Fibroblast of the aortic adventitia (primary cell): ENCODE data around the gene MCTP1. TPM values are rescaled to one million over a fixed set of nuclear protein-coding genes. Genes with fewer than 3 reads are reported as not detected.

Source experiments
- DNase-seq: peaks from one replicate; pipeline ENCODE4 v3.0.0-alpha.2; 2010; ENCODE audit warnings: low read depth
- H3K4me3 ChIP-seq: 2 replicates; pipeline ENCODE4 v1.5.1; 2011; ENCODE audit warnings: low read depth, mild to moderate bottlenecking, control low read depth, low read length, moderate library complexity
- total RNA-seq: library from RNA; depleted of rRNA; stranded (reverse); fragments of >200 nt; gene quantifications from 2 replicates; pipeline ENCODE4 v1.2.3, GENCODE V29; 2012; ENCODE audit warnings: low replicate concordance
- TF ChIP-seq, protein P1 (sequence below): IDR thresholded peaks from 2 replicates; pipeline ENCODE4 v1.5.1; 2011; ENCODE audit warnings: mild to moderate bottlenecking, low read length, control low read depth, inconsistent platforms; ENCODE audit not compliant: insufficient read depth

Gene MCTP1
- total RNA-seq, 1 donor, result 7.6 TPM

DNA sequence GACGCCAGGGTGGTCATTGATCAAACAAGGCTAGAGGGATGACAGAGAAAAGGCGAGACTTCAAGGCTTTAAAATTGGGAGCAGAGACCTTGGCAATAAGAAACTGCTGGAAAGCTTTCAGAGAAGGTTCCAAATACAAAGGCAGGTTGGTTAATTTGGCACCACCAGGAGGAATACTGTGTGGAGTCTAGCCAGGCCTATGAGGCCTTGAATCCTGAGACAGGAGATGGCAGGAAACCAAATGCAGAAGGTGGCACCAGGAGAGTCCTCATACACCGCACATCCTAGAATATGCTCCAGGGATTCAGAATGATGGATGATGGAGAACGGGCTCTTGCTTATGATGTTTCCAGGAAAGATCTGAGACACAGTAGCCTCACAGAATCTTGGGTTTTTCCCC lies 90.0 kb downstream of the MCTP1 start:
- H3K4me3 ChIP-seq, result no peak overlapping the region
- DNase-seq, result no peak
- TF ChIP-seq, protein P1, sequence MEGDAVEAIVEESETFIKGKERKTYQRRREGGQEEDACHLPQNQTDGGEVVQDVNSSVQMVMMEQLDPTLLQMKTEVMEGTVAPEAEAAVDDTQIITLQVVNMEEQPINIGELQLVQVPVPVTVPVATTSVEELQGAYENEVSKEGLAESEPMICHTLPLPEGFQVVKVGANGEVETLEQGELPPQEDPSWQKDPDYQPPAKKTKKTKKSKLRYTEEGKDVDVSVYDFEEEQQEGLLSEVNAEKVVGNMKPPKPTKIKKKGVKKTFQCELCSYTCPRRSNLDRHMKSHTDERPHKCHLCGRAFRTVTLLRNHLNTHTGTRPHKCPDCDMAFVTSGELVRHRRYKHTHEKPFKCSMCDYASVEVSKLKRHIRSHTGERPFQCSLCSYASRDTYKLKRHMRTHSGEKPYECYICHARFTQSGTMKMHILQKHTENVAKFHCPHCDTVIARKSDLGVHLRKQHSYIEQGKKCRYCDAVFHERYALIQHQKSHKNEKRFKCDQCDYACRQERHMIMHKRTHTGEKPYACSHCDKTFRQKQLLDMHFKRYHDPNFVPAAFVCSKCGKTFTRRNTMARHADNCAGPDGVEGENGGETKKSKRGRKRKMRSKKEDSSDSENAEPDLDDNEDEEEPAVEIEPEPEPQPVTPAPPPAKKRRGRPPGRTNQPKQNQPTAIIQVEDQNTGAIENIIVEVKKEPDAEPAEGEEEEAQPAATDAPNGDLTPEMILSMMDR, result no peak

DNA sequence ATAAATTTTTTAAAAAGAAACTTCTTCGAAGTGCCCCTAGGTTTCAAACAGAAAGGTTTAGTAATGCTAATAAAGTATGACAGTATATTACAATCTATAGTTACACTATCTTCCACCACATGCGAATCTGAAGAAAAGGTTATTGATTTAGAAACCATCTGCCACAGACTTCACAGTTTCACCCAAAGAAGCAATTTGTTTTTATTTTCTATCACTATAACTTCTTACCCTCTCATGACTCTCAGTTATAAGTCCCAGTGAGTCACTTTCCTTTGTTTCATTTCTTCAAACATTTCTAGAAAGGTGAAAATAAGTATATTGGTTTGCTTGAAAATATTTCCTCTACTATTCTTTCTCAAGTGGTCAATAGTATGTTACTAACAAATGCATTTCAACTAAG lies 93.6 kb downstream of the MCTP1 start:
- TF ChIP-seq, protein P1, result no peak
- no peak overlapping the region for H3K4me3 ChIP-seq
- no peak for DNase-seq

DNA sequence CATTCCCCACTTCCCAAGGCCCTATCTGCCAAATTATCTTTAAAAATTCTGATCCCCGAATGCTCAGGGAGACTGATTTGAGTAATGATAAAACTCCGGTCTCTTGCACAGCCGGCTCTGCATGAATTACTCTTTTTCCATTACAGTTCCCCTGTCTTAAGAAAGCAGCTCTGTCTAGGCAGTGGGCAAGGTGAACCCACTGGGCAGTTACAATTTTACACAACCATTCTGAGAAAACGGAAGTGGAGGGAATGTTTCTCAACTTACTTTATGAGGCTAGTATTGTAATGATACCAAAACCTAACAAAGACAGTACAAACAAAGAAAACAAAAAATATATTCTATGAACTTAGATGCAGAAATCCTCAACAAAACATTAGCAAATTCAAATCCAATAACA lies 100.0 kb downstream of the MCTP1 start:
- no peak for DNase-seq
- TF ChIP-seq, protein P1, result no peak
- no peak overlapping the region for H3K4me3 ChIP-seq

DNA sequence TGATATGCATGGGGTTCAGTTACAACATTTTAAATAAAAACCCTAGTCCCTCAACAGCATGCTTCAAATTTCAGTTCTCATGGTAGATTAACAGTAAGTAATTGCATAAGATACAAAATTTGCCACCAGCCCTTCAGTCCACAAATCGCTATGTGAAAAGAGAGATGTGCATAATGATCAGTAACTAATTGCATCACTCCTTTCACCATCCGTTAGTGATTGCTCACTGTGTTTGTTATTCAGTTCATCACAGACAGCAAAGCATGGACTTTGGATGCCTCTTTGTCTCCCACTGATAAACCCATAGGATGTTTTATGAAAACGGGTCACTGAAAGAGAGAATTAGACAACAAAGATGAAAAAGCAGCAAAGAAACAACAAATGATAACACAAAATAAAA lies 103.2 kb downstream of the MCTP1 start:
- TF ChIP-seq, protein P1, result no peak
- DNase-seq, result no peak
- no peak overlapping the region for H3K4me3 ChIP-seq

DNA sequence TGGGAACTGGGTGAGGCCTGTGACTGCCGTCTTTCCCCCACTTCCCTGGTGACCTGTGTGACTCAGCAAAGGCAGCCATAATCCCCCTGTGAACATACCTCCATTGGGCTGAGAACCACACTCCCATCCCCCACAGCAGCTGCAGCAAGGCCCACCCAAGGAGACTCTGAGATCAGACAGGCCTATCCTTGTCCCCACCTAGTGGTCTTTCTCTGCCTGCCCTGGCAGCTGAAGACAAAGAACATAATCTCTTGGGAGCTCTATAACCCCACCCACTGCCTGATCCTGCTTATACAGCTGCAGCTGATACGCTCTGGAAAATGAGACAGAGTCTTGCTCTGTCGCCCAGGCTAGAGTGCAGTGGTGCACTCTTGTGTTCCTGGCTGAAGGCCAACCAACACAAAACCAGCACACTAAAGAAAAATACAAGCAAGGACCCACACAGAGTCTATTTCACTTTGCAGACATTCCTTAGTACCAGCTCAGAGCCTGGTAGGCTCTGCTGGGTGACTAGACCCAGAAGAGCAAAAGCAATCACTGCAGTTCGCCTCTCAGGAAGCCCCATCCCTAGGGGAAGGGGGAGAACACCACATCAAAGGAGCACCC lies 106.7 kb downstream of the MCTP1 start:
- TF ChIP-seq, protein P1, result peak; percentile 20
- DNase-seq, result peak; percentile 24
- H3K4me3 ChIP-seq, result no peak overlapping the region

DNA sequence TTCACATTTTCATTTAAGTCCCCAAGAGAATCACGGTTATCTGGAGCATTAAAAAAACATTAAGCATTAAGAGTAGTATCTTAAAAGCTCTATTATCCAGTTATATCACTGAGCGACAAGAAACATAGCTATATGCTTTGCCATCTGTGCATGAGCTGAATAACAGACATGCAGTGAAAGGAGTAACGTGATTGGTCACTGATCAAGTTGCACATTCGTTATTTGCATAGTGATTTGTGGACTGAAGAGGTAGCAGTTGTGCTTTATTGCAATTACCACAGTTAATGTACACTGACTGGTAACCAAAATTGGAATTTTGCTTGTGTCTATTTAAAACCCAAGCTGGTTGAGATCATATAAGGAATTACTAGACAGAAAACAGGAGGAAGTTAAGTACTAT lies 107.4 kb downstream of the MCTP1 start:
- DNase-seq, result no peak
- TF ChIP-seq, protein P1, result no peak

DNA sequence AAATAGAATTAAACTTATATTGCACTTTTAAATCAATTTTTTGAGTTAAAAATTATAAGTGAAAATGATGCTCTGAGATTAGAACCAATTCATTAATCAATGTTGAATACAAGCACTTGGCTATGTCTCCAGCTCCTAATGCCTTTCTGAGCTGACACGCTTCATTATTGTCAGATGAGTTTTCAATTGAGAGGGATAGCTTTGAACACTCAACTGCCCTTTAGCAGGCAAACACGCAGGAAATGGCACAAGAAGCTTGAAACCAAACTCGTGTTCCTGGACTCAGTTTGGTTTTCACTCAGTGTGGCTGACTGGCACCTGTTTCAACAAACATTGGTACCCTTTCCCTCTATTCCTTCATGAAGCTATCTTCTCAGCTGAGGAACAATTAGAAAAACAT lies 109.8 kb downstream of the MCTP1 start:
- H3K4me3 ChIP-seq, result no peak overlapping the region
- DNase-seq, result no peak
- TF ChIP-seq, protein P1, result no peak

More for the DNA sequence above, 107.4 kb downstream of the MCTP1 start:
- no peak overlapping the region for H3K4me3 ChIP-seq
